C1 segment of cervical spinal cord (tissue), 14 donors: ENCODE results near the gene IFRD2.
"Not testable (repeated sequence)": the region's sequence is repeated elsewhere in the genome, so short reads cannot be mapped to it uniquely, and the experiment has no call there.

Experiments
- DNase-seq, 14 donors: peaks; one replicate each; lab custom pipeline; 2025; lab: John Stamatoyannopoulos, UW

Gene IFRD2

DNA sequence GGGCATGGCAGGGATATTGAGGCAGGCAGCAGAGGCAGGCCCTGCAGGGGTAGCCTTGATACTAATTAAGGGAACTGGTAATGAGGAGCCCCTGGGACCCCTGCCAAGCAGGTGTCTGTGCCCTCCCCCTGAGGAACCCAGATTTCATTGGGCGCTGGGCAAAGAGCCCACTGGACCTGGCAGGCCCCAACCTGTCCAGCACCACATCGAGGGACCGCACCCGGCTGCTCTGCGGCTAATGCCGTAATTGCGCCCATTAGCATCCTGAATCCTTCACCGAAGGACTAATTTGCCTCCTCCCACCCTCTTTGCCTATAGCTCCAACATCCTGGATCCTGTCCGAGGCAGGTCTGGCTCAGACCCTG lies 37.0 kb downstream of the IFRD2 start:
- DNase-seq: no peak

DNA sequence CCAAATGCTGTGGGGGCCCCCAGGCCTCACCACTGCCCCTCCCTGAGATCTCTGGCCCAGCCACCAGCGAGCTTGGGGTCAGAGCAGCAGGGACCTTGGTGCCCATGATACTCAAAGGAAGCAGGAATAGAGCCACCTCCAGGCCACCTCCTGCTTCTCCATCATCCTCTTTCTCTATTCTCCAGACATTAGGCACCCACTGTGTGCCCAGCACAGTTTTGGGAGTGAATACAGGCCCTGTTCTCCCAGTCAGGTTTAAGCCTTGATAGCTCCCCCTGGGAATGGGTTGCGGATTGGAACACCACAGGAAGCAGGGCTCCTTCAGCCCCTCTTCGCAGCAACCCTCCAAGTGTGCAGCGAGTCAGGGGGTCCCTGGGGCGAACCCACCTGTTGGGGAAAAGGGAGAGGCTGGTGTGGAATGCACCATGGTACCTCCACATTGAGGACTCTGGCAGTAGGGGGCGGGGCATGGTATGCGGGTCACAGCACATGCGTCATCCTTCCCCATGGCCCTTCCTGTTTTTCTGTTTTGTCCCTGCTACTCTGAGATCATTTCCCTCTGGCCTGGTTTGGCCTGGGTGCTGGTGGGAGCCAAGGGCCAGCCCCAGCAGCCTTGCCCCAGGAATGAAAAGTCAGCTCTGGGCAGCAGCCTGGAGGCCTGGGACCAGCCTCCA lies 37.5 kb downstream of the IFRD2 start:
- DNase-seq: peak in 3 of 14 donors; percentile 15 to 29 (median 26)

GRCh38 chr3:50251220-50251619 lies 41.0 kb downstream of the IFRD2 start:
- DNase-seq: no peak

GRCh38 chr3:50250514-50250913 lies 41.7 kb downstream of the IFRD2 start:
- DNase-seq: no peak

DNA sequence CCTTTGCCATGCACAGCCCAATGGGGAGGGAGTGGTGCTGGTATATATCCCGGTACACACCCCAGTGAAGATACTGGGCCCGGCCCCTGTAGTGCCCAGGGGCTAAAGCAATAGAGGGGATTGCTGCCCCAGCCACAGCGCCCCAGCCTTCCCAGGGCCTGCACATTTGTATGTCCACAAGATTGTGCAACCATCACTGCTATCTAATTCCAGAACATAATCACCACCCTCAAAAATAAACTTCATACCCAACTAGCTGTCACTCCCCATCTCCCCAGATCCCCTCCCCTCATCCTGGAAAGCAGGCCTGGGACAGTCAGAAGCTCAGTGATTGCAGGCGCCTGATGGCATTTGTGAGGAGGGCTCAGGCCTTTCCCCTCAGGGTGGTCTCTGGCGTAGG lies 42.8 kb downstream of the IFRD2 start:
- no peak for DNase-seq

- DNase-seq: no peak
Observed at GRCh38 chr3:50248387-50248786, 43.8 kb downstream of the IFRD2 start.

GRCh38 chr3:50246517-50246954 lies 45.7 kb downstream of the IFRD2 start:
- DNase-seq: no peak

DNA sequence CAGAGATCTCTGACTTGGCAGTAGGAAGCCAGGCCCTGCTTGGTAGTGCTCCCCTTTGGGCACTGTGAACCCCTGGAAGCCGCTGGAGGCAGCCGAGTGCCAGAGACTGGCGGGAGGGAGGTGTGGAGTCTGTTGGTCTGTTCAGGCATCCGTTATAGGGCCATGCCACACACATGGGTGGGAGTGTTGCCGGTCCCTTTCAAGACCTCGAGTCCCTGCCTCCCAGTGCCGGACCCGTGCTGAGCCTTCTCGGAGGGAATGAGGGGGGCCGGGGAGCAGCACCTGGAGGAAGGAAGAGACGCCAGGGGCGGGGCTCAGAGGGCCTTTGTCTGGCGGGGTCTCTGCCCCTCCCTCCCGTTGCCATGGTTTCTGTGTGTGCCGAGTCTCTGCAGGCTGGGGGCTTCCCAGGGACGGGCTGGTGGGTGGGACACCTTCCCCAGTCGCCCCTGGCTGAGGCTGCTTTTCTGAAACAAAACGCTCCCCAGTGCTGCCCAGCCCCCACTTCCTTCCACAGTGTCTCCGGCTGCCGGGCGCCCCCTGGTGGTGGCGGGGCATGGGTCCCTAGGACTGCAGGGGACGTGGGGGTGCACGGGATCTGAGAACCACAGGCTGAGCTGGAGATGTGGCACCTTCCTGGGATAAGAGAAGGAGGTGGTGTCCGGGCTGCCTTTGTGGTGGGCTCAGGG lies 46.3 kb downstream of the IFRD2 start:
- peak in 13 of 14 donors; percentile 45 to 89 (median 69) for DNase-seq

DNA sequence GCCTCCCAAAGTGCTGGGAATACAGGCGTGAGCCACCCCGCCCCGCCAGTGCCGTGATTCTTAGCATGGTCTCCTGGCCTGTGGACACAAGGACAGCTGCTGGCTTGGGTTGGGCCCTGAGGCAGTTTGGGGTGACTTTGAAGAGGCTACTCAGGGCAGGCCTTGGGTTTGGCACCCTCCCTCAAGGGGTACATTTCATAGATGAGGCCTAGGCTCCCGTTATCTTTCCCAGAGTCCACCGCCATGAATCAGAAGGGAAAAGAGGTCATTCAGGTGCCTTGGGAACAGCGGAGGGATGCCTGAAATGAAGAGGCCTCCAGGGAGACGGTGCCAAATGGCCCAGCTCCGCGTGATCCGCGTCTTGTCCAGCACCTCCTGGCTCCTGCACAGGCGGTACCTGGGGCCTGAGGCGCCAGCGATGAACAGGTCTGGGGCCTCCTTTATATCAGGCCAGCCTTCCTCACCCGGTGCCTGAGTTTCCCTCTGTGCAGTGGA lies 46.9 kb downstream of the IFRD2 start:
- DNase-seq: peak in 1 of 14 donors; percentile 29

GRCh38 chr3:50244813-50245212 lies 47.4 kb downstream of the IFRD2 start:
- not testable (repeated sequence) for DNase-seq

GRCh38 chr3:50243543-50243895 lies 48.7 kb downstream of the IFRD2 start:
- no peak for DNase-seq

DNA sequence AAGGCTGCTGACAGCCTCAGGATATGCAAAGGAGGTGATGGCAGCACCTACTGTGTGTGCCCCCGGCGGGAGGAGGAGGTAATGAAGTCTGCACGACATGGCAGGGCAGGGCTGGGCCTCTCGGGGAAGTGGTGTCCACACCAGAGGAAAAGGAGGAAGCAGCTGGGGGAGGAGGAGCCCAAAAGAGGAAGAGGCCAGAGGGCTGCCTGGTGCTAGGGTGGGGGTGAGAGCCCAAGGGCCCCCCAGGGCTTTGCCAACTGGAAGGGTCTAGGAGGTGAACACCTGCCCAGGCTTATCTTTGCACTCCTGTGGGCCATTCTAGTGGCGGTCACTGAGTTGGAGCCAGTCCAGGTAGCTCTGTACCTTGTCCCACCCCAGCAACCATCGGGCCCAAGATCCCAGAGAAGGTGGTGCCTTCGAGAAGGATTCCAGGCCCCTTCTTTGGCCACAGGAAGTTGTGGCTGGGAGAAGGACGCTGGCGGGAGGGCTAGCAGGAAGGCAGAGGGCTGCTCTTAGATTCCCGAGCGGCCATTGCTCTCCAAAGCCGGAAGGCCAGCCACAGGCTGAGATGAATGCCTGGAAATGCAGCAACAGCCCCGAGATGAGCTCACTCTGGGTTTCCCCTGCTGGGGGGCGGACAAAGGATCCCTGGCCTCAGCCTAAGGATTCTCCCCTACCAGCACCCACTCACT lies 49.2 kb downstream of the IFRD2 start:
- peak in 8 of 14 donors; percentile 30 to 74 (median 63) for DNase-seq

DNA sequence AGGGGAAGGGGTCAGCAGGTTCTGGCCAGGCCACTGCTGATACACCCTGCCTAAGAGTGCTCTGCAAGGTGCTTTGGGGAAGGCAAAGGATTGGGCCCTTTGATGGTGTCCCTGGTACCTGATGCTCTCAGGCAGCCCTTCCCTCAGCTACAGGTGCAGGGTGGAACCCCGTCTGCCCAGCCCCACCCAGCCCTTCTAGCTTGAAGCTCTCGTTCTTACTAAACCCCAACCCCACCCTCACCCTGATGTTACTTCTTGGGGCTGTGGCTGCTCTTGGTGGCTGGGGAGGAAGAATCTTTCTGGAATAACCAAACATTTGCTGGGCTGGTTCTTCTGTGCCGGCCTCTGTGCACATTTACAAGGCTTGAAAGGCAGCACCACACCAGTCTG lies 49.9 kb downstream of the IFRD2 start:
- no peak for DNase-seq

- DNase-seq: no peak
Observed at GRCh38 chr3:50241713-50242380, 50.4 kb downstream of the IFRD2 start.

DNA sequence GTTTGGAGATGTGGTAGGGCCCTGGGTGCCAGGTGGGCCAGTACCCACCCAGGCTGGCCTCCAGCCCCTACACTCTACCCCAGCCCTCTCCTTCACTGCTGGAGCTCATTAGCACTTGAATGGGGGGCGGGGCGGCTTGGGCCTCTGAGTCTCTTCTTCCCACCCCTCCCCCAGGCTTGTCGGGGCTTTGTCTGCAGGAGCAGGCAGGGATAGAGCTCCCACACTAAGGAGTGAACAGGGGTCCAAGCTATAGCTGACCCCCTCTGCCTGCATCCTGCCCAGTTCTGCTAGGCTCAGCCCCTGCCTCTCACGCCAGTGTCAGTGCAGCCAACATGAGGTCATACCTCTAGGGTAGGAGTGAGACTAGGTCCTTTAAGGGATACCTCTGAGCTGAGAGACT lies 51.1 kb downstream of the IFRD2 start:
- peak in 2 of 14 donors; percentile 12 to 19 for DNase-seq

GRCh38 chr3:50239649-50240048 lies 52.6 kb downstream of the IFRD2 start:
- no peak for DNase-seq

DNA sequence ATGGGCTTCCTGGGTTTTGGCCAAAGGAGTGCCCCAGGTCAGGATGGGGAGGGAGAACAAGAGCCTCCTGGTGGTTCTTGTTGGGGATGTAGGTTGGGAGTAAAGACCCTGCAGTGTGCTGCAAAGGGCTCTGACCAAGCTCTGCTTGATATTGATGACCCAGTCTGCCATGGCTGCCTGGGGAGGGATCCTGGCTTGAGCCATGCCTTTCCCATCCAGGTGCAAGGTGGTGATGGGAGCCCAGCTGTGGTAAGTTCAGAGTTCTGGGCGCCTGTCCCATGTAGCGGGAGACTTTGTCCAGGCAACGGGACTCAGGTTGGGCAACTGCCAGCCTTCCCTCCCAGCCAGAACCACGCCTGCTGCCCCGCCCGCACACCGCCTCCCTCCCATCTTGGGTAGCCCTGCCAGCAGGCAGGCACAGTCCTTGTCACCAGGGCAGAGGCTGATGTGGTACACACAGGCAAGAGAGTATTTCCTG lies 53.6 kb downstream of the IFRD2 start:
- peak in 12 of 14 donors; percentile 27 to 81 (median 56) for DNase-seq

DNA sequence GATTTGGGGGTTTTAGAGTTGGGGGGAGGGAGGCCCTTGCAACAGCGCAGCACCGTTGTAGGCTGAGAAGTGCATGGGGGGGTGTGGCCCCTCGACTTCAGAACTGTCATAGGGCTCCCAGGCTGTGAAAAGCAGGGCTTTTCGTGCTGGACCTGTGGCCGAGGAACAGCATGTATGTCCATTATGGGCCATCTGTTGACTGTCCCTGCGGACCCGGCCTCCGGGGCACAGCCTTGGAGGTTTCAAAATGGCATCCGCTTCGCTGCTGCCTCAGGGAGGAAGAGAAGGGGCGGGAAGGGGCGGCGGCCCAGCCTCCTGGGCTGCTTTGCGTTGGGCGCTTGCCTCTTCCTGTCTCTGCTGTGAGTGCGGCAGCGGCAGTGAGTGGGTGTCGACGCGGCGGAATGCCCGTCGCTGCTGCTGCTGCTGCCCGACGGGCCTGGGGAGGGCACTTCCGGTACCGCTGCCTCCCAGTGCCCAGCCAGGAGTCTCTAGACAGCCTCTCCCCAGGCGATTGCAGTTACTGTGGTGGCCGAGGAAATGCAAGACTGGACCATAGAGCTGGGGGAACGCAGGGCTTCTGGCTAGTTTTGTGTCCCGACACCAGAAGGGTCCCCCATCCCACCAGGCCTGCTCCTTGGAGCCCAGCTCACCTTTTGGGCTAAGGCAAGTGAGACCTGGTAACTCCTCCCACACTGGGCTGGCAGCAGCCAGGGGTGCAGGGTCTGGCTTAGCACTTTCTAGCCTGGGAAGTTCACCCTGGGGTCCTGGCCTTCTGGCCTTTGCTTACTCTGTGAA lies 54.3 kb downstream of the IFRD2 start:
- DNase-seq: peak in 12 of 14 donors; percentile 23 to 70 (median 49)
